Uterus (tissue), 2 donors: ENCODE data around the gene FGFR3.

ENCODE experiments used
- CTCF ChIP-seq, 4 experiments: fragments of 200-600 bp in 2 of 4; fragments of 450-650 bp in 2 of 4; sonication (generic) in 2 of 4; IDR thresholded peaks; one replicate each; pipeline ENCODE4 v1.5.1; 2016 to 2019; ENCODE audit warnings: antibody characterized with exemption in 4 of 4, mild to moderate bottlenecking in 2 of 4, moderate library complexity in 1 of 4
- POLR2A ChIP-seq, 2 donors: fragments of 450-650 bp; IDR thresholded peaks; one replicate each; pipeline ENCODE4 v1.6.1; 2016; ENCODE audit warnings: antibody characterized with exemption in 2 of 2, mild to moderate bottlenecking in 1 of 2, moderate library complexity in 1 of 2

GRCh38 chr4:1834047-1834775 is 41.1 kb downstream of the FGFR3 start:
- no peak for TF ChIP-seq CTCF (IDR thresholded peaks at IDR 0.05)
- no peak for TF ChIP-seq POLR2A (IDR thresholded peaks at IDR 0.05)
